ENCODE measurements around the gene NR2F1-AS1.

GRCh38 chr5:93415819-93416218 lies 165.2 kb downstream of the NR2F1-AS1 start:
- TF ChIP-seq CTBP1 (IDR thresholded peaks at IDR 0.05; ENCODE audit: borderline replicate concordance) (no peak), SP1 (IDR thresholded peaks at IDR 0.05) (no peak), FOXM1 (IDR thresholded peaks at IDR 0.05; ENCODE audit: borderline replicate concordance) (no peak), TARDBP (IDR thresholded peaks at IDR 0.05) (no peak), FOXK2 (IDR thresholded peaks at IDR 0.05) (no peak), PKNOX1 (IDR thresholded peaks at IDR 0.05) (no peak), SUZ12 (IDR thresholded peaks at IDR 0.05) (no peak), BHLHE40 (IDR thresholded peaks at IDR 0.05; ENCODE audit: borderline replicate concordance) (no peak), NFRKB (IDR thresholded peaks at IDR 0.05) (no peak), LEF1 (IDR thresholded peaks at IDR 0.05; ENCODE audit: borderline replicate concordance) (no peak), FOXA1 (IDR thresholded peaks at IDR 0.05) (no peak), HDGF (IDR thresholded peaks at IDR 0.05; ENCODE audit: borderline replicate concordance) (no peak)
